H1 (cell line): Measurements from ENCODE around the gene HS6ST3. TPM values are rescaled to one million over a fixed set of nuclear protein-coding genes. Genes with fewer than 3 reads are reported as not detected.

Experiments
- CTCF ChIA-PET: fragments of 300-600 bp; sonication (Branson Sonifier 250); formaldehyde crosslinking; loops from one replicate; lab custom pipeline; 2021; ENCODE audit not compliant: partially characterized antibody; lab: Charles Lee
- POLR2A ChIA-PET: fragments of 300-600 bp; sonication (Branson Sonifier 250); formaldehyde crosslinking; loops from one replicate; lab custom pipeline; 2021; ENCODE audit warnings: inconsistent platforms; ENCODE audit not compliant: partially characterized antibody; lab: Charles Lee
- DNase-seq, 2 experiments: peaks; one replicate each; pipeline versions ENCODE4 v3.0.0 to v3.0.0-alpha.2; 2010 to 2022; ENCODE audit warnings: low spot score in 2 of 2, low read depth in 1 of 2, mixed read lengths in 1 of 2
- FAIRE-seq: peaks from 2 replicates; lab custom pipeline; 2011; peaks lifted over from hg19 to GRCh38; lab: Jason Lieb, UNC
- H2AFZ ChIP-seq: 2 replicates; pipeline ENCODE4 v1.8.1; 2012; ENCODE audit warnings: low read length, inconsistent platforms
- H2AK5ac ChIP-seq: 2 replicates; pipeline ENCODE4 v1.6.1; 2013; ENCODE audit warnings: low read depth, low read length
- H2BK120ac ChIP-seq: replicated peaks from 2 replicates; pipeline ENCODE3; 2013; ENCODE audit warnings: low read depth, low read length, inconsistent platforms
- H2BK12ac ChIP-seq: 2 replicates; pipeline ENCODE4 v1.6.1; 2013; ENCODE audit warnings: low read depth, low read length
- H2BK15ac ChIP-seq: 2 replicates; pipeline ENCODE4 v1.6.1; 2013; ENCODE audit warnings: low read length
- H2BK20ac ChIP-seq: 2 replicates; pipeline ENCODE4 v1.6.1; 2013; ENCODE audit warnings: low read length
- H2BK5ac ChIP-seq: 2 replicates; pipeline ENCODE4 v1.6.1; 2013; ENCODE audit warnings: low read depth, low read length
- H3K14ac ChIP-seq: 2 replicates; pipeline ENCODE4 v1.6.1; 2013; ENCODE audit warnings: inconsistent platforms; ENCODE audit not compliant: insufficient read length
- H3K18ac ChIP-seq: 2 replicates; pipeline ENCODE4 v1.6.1; 2013; ENCODE audit warnings: low read length; ENCODE audit errors: extremely low read depth
- H3K23ac ChIP-seq: 2 replicates; pipeline ENCODE4 v1.6.1; 2013; ENCODE audit warnings: inconsistent platforms; ENCODE audit not compliant: insufficient read length
- H3K23me2 ChIP-seq: 2 replicates; pipeline ENCODE4 v1.6.1; 2013; ENCODE audit warnings: low read depth, low read length
- H3K27ac ChIP-seq: 2 replicates; pipeline ENCODE4 v1.6.1; 2011; ENCODE audit warnings: low read depth, low read length, inconsistent platforms
- H3K27me3 ChIP-seq, 4 experiments: replicated peaks in 1 of 4; 1 replicate in 1 of 4; 2 replicates in 3 of 4; pipeline versions ENCODE4 v1.6.1 to v1.8.1; 2011 to 2013; ENCODE audit warnings: low read length in 3 of 4, mild to moderate bottlenecking in 3 of 4, inconsistent platforms in 2 of 4, mixed read lengths in 2 of 4, moderate library complexity in 1 of 4; ENCODE audit not compliant: control insufficient read depth in 3 of 4, insufficient read depth in 3 of 4; ENCODE audit errors: extremely low read depth in 1 of 4
- H3K36me3 ChIP-seq, 4 experiments: 2 replicates each; pipeline versions ENCODE4 v1.6.1 to v1.8.1; 2011 to 2013; ENCODE audit warnings: mild to moderate bottlenecking in 4 of 4, low read length in 3 of 4, moderate library complexity in 2 of 4, control low read depth in 1 of 4, inconsistent platforms in 1 of 4; ENCODE audit not compliant: insufficient read depth in 4 of 4, control insufficient read depth in 2 of 4
- H3K4ac ChIP-seq: replicated peaks from 2 replicates; pipeline ENCODE3; 2013; ENCODE audit warnings: low read length, low read depth, mixed read lengths, inconsistent platforms; ENCODE audit not compliant: insufficient read length
- H3K4me1 ChIP-seq, 4 experiments: replicated peaks in 1 of 4; 1 replicate in 1 of 4; 2 replicates in 3 of 4; pipeline versions ENCODE4 v1.6.1 to v1.8.1; 2011 to 2013; ENCODE audit warnings: low read length in 3 of 4, inconsistent platforms in 2 of 4, mixed read lengths in 1 of 4; ENCODE audit not compliant: insufficient read depth in 4 of 4, control insufficient read depth in 3 of 4
- H3K4me2 ChIP-seq, 2 experiments: 2 replicates each; pipeline versions ENCODE4 v1.6.1 to v1.8.1; 2011 to 2013; ENCODE audit warnings: low read depth in 2 of 2, low read length in 2 of 2, control low read depth in 1 of 2, inconsistent platforms in 1 of 2, mild to moderate bottlenecking in 1 of 2; ENCODE audit not compliant: insufficient read depth in 1 of 2
- H3K4me3 ChIP-seq, 4 experiments: fragments of 200-600, 300-600 bp in 1 of 4; sonication (generic), shearing (Covaris generic), sonication (Bioruptor Twin) in 1 of 4; 2 replicates each; pipeline versions ENCODE4 v1.5.1 to v1.8.1; 2011 to 2016; ENCODE audit warnings: low read length in 4 of 4, low read depth in 3 of 4, control low read depth in 2 of 4, inconsistent platforms in 2 of 4, mild to moderate bottlenecking in 2 of 4, mixed read lengths in 1 of 4, moderate library complexity in 1 of 4; ENCODE audit not compliant: insufficient read depth in 2 of 4; ENCODE audit errors: extremely low read depth in 1 of 4
- H3K56ac ChIP-seq: replicated peaks from 2 replicates; pipeline ENCODE3; 2013; ENCODE audit warnings: low read depth, mild to moderate bottlenecking, mixed read lengths, low read length, inconsistent platforms; ENCODE audit not compliant: insufficient read length
- H3K79me1 ChIP-seq: 2 replicates; pipeline ENCODE4 v1.6.1; 2013; ENCODE audit warnings: low read depth, low read length, control low read depth
- H3K79me2 ChIP-seq, 2 experiments: 2 replicates each; pipeline versions ENCODE4 v1.6.1 to v1.8.1; 2012 to 2013; ENCODE audit warnings: low read length in 2 of 2, mild to moderate bottlenecking in 2 of 2, inconsistent platforms in 1 of 2; ENCODE audit not compliant: insufficient read depth in 2 of 2, control insufficient read depth in 1 of 2
- H3K9ac ChIP-seq, 4 experiments: replicated peaks in 1 of 4; 1 replicate in 1 of 4; 2 replicates in 3 of 4; pipeline versions ENCODE4 v1.6.1 to v1.8.1; 2011 to 2013; ENCODE audit warnings: low read depth in 3 of 4, low read length in 3 of 4, control low read depth in 2 of 4, mild to moderate bottlenecking in 2 of 4, moderate library complexity in 2 of 4, inconsistent platforms in 1 of 4; ENCODE audit errors: extremely low read depth in 1 of 4
- H3K9me3 ChIP-seq, 2 experiments: 2 replicates each; pipeline versions ENCODE4 v1.6.1 to v1.8.1; 2012 to 2013; ENCODE audit warnings: mild to moderate bottlenecking in 2 of 2, moderate library complexity in 2 of 2, control low read depth in 1 of 2, inconsistent platforms in 1 of 2, low read depth in 1 of 2, low read length in 1 of 2, mixed read lengths in 1 of 2; ENCODE audit not compliant: insufficient read depth in 2 of 2
- H4K20me1 ChIP-seq, 2 experiments: replicated peaks in 1 of 2; 2 replicates each; pipeline versions ENCODE3 to v1.8.1; 2011 to 2013; ENCODE audit warnings: inconsistent platforms in 2 of 2, low read length in 2 of 2, mild to moderate bottlenecking in 1 of 2; ENCODE audit not compliant: insufficient read depth in 2 of 2, control insufficient read depth in 1 of 2
- H4K5ac ChIP-seq: 2 replicates; pipeline ENCODE4 v1.6.1; 2013; ENCODE audit warnings: low read length, low read depth, mixed read lengths, inconsistent platforms; ENCODE audit not compliant: insufficient read length
- H4K8ac ChIP-seq: 2 replicates; pipeline ENCODE4 v1.8.0; 2013; ENCODE audit warnings: mild to moderate bottlenecking, moderate library complexity, low read length, inconsistent platforms; ENCODE audit not compliant: insufficient read depth; ENCODE audit errors: extremely low read depth
- H4K91ac ChIP-seq: replicated peaks from 2 replicates; pipeline ENCODE3; 2013; ENCODE audit warnings: low read length, mixed read lengths, inconsistent platforms; ENCODE audit not compliant: insufficient read length
- SRF ChIP-seq: IDR thresholded peaks from 2 replicates; pipeline ENCODE4 v1.6.1; 2011; ENCODE audit warnings: mild to moderate bottlenecking, low read depth, low read length, moderate library complexity
- SUZ12 ChIP-seq: fragments of 200-600 bp; sonication (generic); IDR thresholded peaks from 2 replicates; pipeline ENCODE4 v1.6.1; 2012; ENCODE audit warnings: mild to moderate bottlenecking, inconsistent platforms, low read length, moderate library complexity, mixed read lengths
- WGBS, 2 experiments: shearing (Covaris generic) in 1 of 2; methylation state at CpG; one replicate each; pipeline versions ENCODE4 v1.1.6 to v1.1.7; 2013 to 2015; ENCODE audit warnings: low lambda C conversion rate in 2 of 2, mixed read lengths in 2 of 2, inconsistent platforms in 1 of 2, low coverage in 1 of 2, missing lambda C conversion rate in 1 of 2; ENCODE audit not compliant: insufficient replicate concordance in 2 of 2, insufficient coverage in 1 of 2, insufficient read length in 1 of 2; ENCODE audit errors: extremely low coverage in 1 of 2, missing lambda C conversion rate in 1 of 2; 5-methylcytosine and 5-hydroxymethylcytosine counted together
- polyA plus RNA-seq, 7 experiments: library from polyadenylated mRNA; depleted of rRNA in 3 of 7; stranded (reverse) in 5 of 7; unstranded in 2 of 7; fragments of >200 nt in 5 of 7; fragments of 200-250 nt in 2 of 7; gene quantifications; 1 replicate in 5 of 7; 2 replicates in 1 of 7; 4 replicates in 1 of 7; pipeline versions ENCODE4 v1.2.1 to v1.2.3, GENCODE V29; 2011 to 2013; ENCODE audit warnings: missing spikeins in 2 of 7, mixed read lengths in 2 of 7
- total RNA-seq: library from RNA; stranded (reverse); fragmentation: NEBNext Ultra II Directional; extraction: Animal tissue kit (Norgen Biotek cat#: 25700); gene quantifications from 2 replicates; pipeline ENCODE4 v1.2.1, GENCODE V29; 2021

HS6ST3 gene
- total and polyA plus RNA-seq, 2 of the 8 experiments (the other 6 are each of a cell fraction or from before 2014, with no cell fraction given) = 0.45 to 1.2 TPM

GRCh38 chr13:96428911-96429310 is 339.0 kb downstream of the HS6ST3 start:
- Histone ChIP-seq H3K56ac (no peak overlapping the region), H3K14ac (no peak overlapping the region), H2BK15ac (no peak overlapping the region), H4K8ac (no peak overlapping the region), H4K20me1 (no peaks in the 10 kb centered on the region), H3K79me2 (no peaks in the 10 kb centered on the region), H2BK5ac (no peak overlapping the region), H3K27ac (no peak overlapping the region), H2BK20ac (no peak overlapping the region), H3K23me2 (peaks cover 1% of the 10 kb centered on the region; the same call in 1 of the 2 replicates), H2BK120ac (no peak overlapping the region), H3K9ac (no peak overlapping the region), H4K91ac (no peak overlapping the region), H3K79me1 (no peaks in the 10 kb centered on the region), H2BK12ac (no peak overlapping the region), H3K27me3 (no peaks in the 10 kb centered on the region), H3K9me3 (no peaks in the 10 kb centered on the region), H3K4me2 (no peak overlapping the region), H3K4me3 (no peak overlapping the region), H3K4ac (no peak overlapping the region), H3K23ac (no peak overlapping the region), H4K5ac (no peak overlapping the region), H2AK5ac (no peak overlapping the region), H3K18ac (no peak overlapping the region), H2AFZ (no peak overlapping the region), H3K4me1 (no peaks in the 10 kb centered on the region), H3K36me3 (no peaks in the 10 kb centered on the region)
- FAIRE-seq (no peak), DNase-seq (no peak)
- TF ChIP-seq SRF (no peak), SUZ12 (no peak)
- 94% methylated on average over 5 of the region's 5 CpGs; no CpG with 5 or more reads in 1 of the 2 experiments for WGBS, 2 experiments
- POLR2A ChIA-PET = no interaction called here
- CTCF ChIA-PET = interaction anchor here (0.8 kb wide), 1 partner anchor 288 kb away, joined by 6 read pairs; no protein-coding TSS in a partner anchor
